ENCODE data around the gene CSMD2. TPM values are rescaled to one million over a fixed set of nuclear protein-coding genes. Genes with fewer than 3 reads are reported as not detected.

Gene CSMD2
- polyA plus RNA-seq, 1 of the 3 experiments (the other 2 are of a cell fraction), result not detected

DNA sequence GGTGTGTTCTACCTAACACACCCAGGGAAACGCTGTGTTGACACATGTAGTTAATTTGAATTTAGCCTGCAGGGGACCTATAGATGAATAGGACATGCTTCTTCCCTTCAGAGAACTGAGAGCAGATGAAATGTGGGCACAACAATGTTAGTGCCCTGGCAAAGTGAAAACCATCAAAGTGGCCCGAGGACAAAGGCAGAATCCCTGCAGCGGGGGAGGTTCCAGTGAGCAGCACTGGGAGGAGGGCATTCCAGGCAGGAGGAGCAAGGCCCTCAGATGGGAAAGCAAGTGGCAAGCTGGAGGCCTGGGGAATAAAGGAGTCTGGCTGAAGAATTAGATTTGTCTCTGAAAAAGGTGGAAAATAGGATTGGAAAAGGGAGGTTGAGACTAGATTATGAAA is 48.9 kb upstream of the CSMD2 start:
- Histone ChIP-seq H3K9me2 (no peaks in the 10 kb centered on the region), H3K9ac (no peak overlapping the region), H3K36me3 (replicated peaks in 1 of 2; ENCODE audit: control insufficient read depth in 1 of 2, insufficient read depth in 2 of 2, low read length in 1 of 2) (no peaks in the 10 kb centered on the region), H3K4me2 (no peak overlapping the region), H3K79me2 (ENCODE audit: insufficient read depth) (no peaks in the 10 kb centered on the region), H3K9me3 (no peaks in the 10 kb centered on the region), H3K27me3 (ENCODE audit: insufficient read depth) (no peaks in the 10 kb centered on the region), H3K4me1 (ENCODE audit: control insufficient read depth in 1 of 2, insufficient read depth in 2 of 2, low read depth in 1 of 2, low read length in 1 of 2) (no peaks in the 10 kb centered on the region), H3F3A (replicated peaks; ENCODE audit: insufficient read depth) (no peaks in the 10 kb centered on the region), H4K20me1 (ENCODE audit: insufficient read depth) (no peaks in the 10 kb centered on the region), H2AFZ (ENCODE audit: low read depth) (no peak overlapping the region), H3K27ac (ENCODE audit: low read depth in 2 of 2, low read length in 1 of 2) (no peak overlapping the region), H3K4me3 (ENCODE audit: low read depth in 2 of 2, low read length in 1 of 2) (no peak overlapping the region)
- CTCF ChIA-PET, result no interaction called here
- TF ChIP-seq, protein P1, sequence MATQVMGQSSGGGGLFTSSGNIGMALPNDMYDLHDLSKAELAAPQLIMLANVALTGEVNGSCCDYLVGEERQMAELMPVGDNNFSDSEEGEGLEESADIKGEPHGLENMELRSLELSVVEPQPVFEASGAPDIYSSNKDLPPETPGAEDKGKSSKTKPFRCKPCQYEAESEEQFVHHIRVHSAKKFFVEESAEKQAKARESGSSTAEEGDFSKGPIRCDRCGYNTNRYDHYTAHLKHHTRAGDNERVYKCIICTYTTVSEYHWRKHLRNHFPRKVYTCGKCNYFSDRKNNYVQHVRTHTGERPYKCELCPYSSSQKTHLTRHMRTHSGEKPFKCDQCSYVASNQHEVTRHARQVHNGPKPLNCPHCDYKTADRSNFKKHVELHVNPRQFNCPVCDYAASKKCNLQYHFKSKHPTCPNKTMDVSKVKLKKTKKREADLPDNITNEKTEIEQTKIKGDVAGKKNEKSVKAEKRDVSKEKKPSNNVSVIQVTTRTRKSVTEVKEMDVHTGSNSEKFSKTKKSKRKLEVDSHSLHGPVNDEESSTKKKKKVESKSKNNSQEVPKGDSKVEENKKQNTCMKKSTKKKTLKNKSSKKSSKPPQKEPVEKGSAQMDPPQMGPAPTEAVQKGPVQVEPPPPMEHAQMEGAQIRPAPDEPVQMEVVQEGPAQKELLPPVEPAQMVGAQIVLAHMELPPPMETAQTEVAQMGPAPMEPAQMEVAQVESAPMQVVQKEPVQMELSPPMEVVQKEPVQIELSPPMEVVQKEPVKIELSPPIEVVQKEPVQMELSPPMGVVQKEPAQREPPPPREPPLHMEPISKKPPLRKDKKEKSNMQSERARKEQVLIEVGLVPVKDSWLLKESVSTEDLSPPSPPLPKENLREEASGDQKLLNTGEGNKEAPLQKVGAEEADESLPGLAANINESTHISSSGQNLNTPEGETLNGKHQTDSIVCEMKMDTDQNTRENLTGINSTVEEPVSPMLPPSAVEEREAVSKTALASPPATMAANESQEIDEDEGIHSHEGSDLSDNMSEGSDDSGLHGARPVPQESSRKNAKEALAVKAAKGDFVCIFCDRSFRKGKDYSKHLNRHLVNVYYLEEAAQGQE (IDR thresholded peaks at IDR 0.05; ENCODE audit: low read depth, low read length), result no peak
- TF ChIP-seq FOSL2 (IDR thresholded peaks at IDR 0.05; ENCODE audit: borderline replicate concordance, low read depth) (no peak), MXI1 (IDR thresholded peaks at IDR 0.05; ENCODE audit: low read depth, low read length) (no peak), RAD21 (IDR thresholded peaks at IDR 0.05; ENCODE audit: low read length) (no peak), MEF2A (IDR thresholded peaks at IDR 0.05; ENCODE audit: borderline replicate concordance, low read depth) (no peak), TEAD4 (IDR thresholded peaks at IDR 0.05; ENCODE audit: borderline replicate concordance, insufficient read depth) (no peak)
- TF ChIP-seq, protein P2, sequence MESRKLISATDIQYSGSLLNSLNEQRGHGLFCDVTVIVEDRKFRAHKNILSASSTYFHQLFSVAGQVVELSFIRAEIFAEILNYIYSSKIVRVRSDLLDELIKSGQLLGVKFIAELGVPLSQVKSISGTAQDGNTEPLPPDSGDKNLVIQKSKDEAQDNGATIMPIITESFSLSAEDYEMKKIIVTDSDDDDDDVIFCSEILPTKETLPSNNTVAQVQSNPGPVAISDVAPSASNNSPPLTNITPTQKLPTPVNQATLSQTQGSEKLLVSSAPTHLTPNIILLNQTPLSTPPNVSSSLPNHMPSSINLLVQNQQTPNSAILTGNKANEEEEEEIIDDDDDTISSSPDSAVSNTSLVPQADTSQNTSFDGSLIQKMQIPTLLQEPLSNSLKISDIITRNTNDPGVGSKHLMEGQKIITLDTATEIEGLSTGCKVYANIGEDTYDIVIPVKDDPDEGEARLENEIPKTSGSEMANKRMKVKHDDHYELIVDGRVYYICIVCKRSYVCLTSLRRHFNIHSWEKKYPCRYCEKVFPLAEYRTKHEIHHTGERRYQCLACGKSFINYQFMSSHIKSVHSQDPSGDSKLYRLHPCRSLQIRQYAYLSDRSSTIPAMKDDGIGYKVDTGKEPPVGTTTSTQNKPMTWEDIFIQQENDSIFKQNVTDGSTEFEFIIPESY (IDR thresholded peaks at IDR 0.05; ENCODE audit: borderline replicate concordance, low read depth), result no peak
- no peak for DNase-seq
- POLR2A ChIA-PET, result no interaction called here
- WGBS (ENCODE audit: low lambda C conversion rate), result 24% methylated on average over 3 of the region's 3 CpGs

DNA sequence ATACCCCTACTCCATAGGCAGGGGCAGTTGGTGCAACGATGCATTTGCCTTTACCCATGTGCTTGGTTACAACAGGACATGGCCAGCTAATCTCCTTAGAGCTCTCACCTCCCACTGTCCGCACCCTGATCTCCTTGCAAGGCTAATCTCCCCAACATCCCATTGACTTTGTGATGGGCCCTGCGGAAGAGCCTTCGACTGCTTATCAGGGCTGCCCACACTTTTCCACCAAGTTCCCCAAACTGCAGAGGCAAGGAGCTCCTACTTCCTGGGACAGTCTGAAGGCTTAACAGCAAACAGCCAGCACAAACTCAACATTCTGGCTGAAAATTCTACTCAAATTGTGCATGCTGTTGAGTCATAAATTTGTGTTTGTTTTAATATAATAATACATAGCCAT is 47.6 kb upstream of the CSMD2 start:
- CTCF ChIA-PET, result interaction anchor here (0.6 kb wide), 1 partner anchor 721 kb away, joined by 4 read pairs; no protein-coding TSS in a partner anchor
- DNase-seq, result no peak
- H3K9me3 ChIP-seq, result no peaks in the 10 kb centered on the region
- H3F3A ChIP-seq (replicated peaks; ENCODE audit: insufficient read depth), result no peaks in the 10 kb centered on the region
- peaks cover 0 to 4% of the 10 kb centered on the region in 2 experiments; a peak in 1 of 4 replicates for H3K4me1 ChIP-seq (ENCODE audit: control insufficient read depth in 1 of 2, insufficient read depth in 2 of 2, low read depth in 1 of 2, low read length in 1 of 2)
- WGBS (ENCODE audit: low lambda C conversion rate), result 62% methylated on average over 3 of the region's 4 CpGs
- POLR2A ChIA-PET, result no interaction called here
- no peak overlapping the region for H3K27ac ChIP-seq (ENCODE audit: low read depth in 2 of 2, low read length in 1 of 2)
- no peak overlapping the region for H3K4me2 ChIP-seq
- H4K20me1 ChIP-seq (ENCODE audit: insufficient read depth), result no peaks in the 10 kb centered on the region
- H3K4me3 ChIP-seq (ENCODE audit: low read depth in 2 of 2, low read length in 1 of 2), result no peak overlapping the region
- no peak overlapping the region for H3K9ac ChIP-seq
- H3K36me3 ChIP-seq (replicated peaks in 1 of 2; ENCODE audit: control insufficient read depth in 1 of 2, insufficient read depth in 2 of 2, low read length in 1 of 2), result no peaks in the 10 kb centered on the region
- H3K79me2 ChIP-seq (ENCODE audit: insufficient read depth), result no peaks in the 10 kb centered on the region
- H3K9me2 ChIP-seq, result no peaks in the 10 kb centered on the region
- no peaks in the 10 kb centered on the region for H3K27me3 ChIP-seq (ENCODE audit: insufficient read depth)
- H2AFZ ChIP-seq (ENCODE audit: low read depth), result no peak overlapping the region
- TF ChIP-seq, protein P3, sequence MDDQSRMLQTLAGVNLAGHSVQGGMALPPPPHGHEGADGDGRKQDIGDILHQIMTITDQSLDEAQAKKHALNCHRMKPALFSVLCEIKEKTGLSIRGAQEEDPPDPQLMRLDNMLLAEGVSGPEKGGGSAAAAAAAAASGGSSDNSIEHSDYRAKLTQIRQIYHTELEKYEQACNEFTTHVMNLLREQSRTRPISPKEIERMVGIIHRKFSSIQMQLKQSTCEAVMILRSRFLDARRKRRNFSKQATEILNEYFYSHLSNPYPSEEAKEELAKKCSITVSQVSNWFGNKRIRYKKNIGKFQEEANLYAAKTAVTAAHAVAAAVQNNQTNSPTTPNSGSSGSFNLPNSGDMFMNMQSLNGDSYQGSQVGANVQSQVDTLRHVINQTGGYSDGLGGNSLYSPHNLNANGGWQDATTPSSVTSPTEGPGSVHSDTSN (IDR thresholded peaks at IDR 0.05), result no peak
- TF ChIP-seq RCOR1 (IDR thresholded peaks at IDR 0.05; ENCODE audit: low read length), result no peak
- TF ChIP-seq MEF2A (IDR thresholded peaks at IDR 0.05; ENCODE audit: borderline replicate concordance, low read depth), result no peak
- no peak for TF ChIP-seq RAD21 (IDR thresholded peaks at IDR 0.05; ENCODE audit: low read length)
- no peak for TF ChIP-seq SMC3 (IDR thresholded peaks at IDR 0.05; ENCODE audit: low read depth, low read length)
- TF ChIP-seq, protein P4, sequence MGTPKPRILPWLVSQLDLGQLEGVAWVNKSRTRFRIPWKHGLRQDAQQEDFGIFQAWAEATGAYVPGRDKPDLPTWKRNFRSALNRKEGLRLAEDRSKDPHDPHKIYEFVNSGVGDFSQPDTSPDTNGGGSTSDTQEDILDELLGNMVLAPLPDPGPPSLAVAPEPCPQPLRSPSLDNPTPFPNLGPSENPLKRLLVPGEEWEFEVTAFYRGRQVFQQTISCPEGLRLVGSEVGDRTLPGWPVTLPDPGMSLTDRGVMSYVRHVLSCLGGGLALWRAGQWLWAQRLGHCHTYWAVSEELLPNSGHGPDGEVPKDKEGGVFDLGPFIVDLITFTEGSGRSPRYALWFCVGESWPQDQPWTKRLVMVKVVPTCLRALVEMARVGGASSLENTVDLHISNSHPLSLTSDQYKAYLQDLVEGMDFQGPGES (IDR thresholded peaks at IDR 0.05; ENCODE audit: low read depth, low read length), result no peak
- TF ChIP-seq EP300 (IDR thresholded peaks at IDR 0.05; ENCODE audit: borderline replicate concordance in 1 of 2, low read depth in 1 of 2, low read length in 1 of 2), result no peak
- TF ChIP-seq EZH2phosphoT487 (IDR thresholded peaks at IDR 0.05; ENCODE audit: borderline replicate concordance, low read depth), result no peak
- TF ChIP-seq SIN3A (IDR thresholded peaks at IDR 0.05; ENCODE audit: borderline replicate concordance, low read depth, low read length), result no peak
- no peak for TF ChIP-seq TAF1 (IDR thresholded peaks at IDR 0.05; ENCODE audit: borderline replicate concordance, low read depth, low read length)
- TF ChIP-seq, protein P5, sequence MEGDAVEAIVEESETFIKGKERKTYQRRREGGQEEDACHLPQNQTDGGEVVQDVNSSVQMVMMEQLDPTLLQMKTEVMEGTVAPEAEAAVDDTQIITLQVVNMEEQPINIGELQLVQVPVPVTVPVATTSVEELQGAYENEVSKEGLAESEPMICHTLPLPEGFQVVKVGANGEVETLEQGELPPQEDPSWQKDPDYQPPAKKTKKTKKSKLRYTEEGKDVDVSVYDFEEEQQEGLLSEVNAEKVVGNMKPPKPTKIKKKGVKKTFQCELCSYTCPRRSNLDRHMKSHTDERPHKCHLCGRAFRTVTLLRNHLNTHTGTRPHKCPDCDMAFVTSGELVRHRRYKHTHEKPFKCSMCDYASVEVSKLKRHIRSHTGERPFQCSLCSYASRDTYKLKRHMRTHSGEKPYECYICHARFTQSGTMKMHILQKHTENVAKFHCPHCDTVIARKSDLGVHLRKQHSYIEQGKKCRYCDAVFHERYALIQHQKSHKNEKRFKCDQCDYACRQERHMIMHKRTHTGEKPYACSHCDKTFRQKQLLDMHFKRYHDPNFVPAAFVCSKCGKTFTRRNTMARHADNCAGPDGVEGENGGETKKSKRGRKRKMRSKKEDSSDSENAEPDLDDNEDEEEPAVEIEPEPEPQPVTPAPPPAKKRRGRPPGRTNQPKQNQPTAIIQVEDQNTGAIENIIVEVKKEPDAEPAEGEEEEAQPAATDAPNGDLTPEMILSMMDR (IDR thresholded peaks at IDR 0.05), result no peak
